Thymus (tissue), 11 donors: ENCODE measurements around the gene PPFIA3. TPM values are rescaled to one million over a fixed set of nuclear protein-coding genes. Genes with fewer than 3 reads are reported as not detected.
"Not testable (repeated sequence)": the region's sequence is repeated elsewhere in the genome, so short reads cannot be mapped to it uniquely, and the experiment has no call there.

ENCODE experiments used
- DNase-seq, 9 donors: peaks; one replicate each; pipeline ENCODE4 v3.0.0-alpha.2; 2013; ENCODE audit warnings: low spot score in 9 of 9, low read depth in 6 of 9, missing footprints in 1 of 9
- H3K27ac ChIP-seq, 2 donors: one replicate each; pipeline ENCODE4 v1.5.1; 2013; ENCODE audit warnings: control low read depth in 1 of 2, low read depth in 1 of 2, low read length in 1 of 2, mild to moderate bottlenecking in 1 of 2, moderate library complexity in 1 of 2
- H3K27me3 ChIP-seq, 2 donors: one replicate each; pipeline ENCODE4 v1.5.1; 2013; ENCODE audit warnings: low read length in 1 of 2; ENCODE audit not compliant: control insufficient read depth in 2 of 2, insufficient read depth in 1 of 2
- H3K36me3 ChIP-seq, 2 donors: one replicate each; pipeline ENCODE4 v1.5.1; 2013; ENCODE audit warnings: low read length in 1 of 2, mild to moderate bottlenecking in 1 of 2, moderate library complexity in 1 of 2; ENCODE audit not compliant: control insufficient read depth in 2 of 2, insufficient read depth in 2 of 2
- H3K4me1 ChIP-seq, 2 donors: one replicate each; pipeline ENCODE4 v1.5.1; 2013; ENCODE audit warnings: low read length in 2 of 2; ENCODE audit not compliant: control insufficient read depth in 2 of 2, insufficient read depth in 2 of 2
- H3K4me3 ChIP-seq, 2 donors: one replicate each; pipeline ENCODE4 v1.5.1; 2013; ENCODE audit warnings: low read length in 2 of 2, control low read depth in 1 of 2, mild to moderate bottlenecking in 1 of 2
- H3K9me3 ChIP-seq, 2 donors: one replicate each; pipeline ENCODE4 v1.5.1; 2013; ENCODE audit warnings: low read length in 1 of 2, mild to moderate bottlenecking in 1 of 2; ENCODE audit not compliant: control insufficient read depth in 2 of 2, insufficient read depth in 1 of 2
- WGBS: extraction: QIAGEN DNeasy Blood & Tissue Kit; methylation state at CpG from one replicate; pipeline ENCODE4 v1.1.7; 2013; 5-methylcytosine and 5-hydroxymethylcytosine counted together
- polyA plus RNA-seq: library from polyadenylated mRNA; stranded (reverse); fragments of 200-250 nt; gene quantifications from one replicate; pipeline ENCODE4 v1.2.3, GENCODE V29; 2013
- total RNA-seq: library from RNA; stranded (reverse); fragments of 120-200 nt; gene quantifications from one replicate; pipeline ENCODE4 v1.2.4, GENCODE V29; 2013
- donor health status: healthy.

Gene PPFIA3
- total and polyA plus RNA-seq, 2 donors: 7.0 to 14.1 TPM

DNA sequence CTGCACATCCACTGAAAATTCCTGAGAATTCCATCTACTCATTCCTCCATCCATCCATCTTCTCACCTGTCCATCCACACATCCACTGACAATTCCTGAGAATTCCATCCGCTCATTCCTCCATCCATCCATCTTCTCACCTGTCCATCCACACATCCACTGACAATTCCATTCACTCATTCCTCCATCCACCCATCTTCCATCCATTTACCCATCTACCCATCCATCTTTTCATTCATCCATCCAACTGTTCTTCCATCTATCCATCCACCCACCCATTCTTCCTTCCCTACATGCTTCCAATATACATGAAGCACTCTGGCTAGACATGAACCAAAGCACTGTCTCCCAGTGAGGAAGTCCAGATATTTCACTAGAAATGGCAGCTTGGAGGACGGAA, 53.9 kb downstream of the PPFIA3 start:
- Histone ChIP-seq H3K27ac (no peak overlapping the region), H3K9me3 (no peaks in the 10 kb centered on the region), H3K36me3 (no peaks in the 10 kb centered on the region), H3K27me3 (peaks cover 0 to under 1% of the 10 kb centered on the region in 2 donors), H3K4me1 (no peaks in the 10 kb centered on the region), H3K4me3 (no peak overlapping the region)
- no peak for DNase-seq
- WGBS: 99% methylated on average over 2 of the region's 2 CpGs

DNA sequence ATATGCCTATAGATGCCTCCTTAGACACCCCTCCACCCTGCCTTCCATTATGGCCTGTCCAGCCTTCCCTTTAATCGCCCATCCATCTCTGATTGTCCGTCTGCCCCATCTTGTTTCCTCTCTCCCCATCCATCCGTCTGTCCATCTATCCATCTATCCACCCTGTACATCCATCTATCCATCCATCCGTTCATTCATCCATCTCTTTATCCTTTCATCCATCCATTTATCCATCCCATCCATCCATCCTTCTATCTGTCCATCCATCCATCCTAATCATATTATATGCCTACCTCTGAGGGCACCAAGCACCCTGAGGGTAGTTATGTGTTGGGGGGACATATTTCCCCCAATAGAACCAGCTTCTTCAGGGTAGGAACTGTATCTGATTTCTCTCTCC, 61.3 kb downstream of the PPFIA3 start:
- Histone ChIP-seq H3K4me3 (no peak overlapping the region), H3K36me3 (no peaks in the 10 kb centered on the region), H3K4me1 (no peaks in the 10 kb centered on the region), H3K9me3 (peaks cover 0 to 14% of the 10 kb centered on the region in 2 donors), H3K27me3 (no peaks in the 10 kb centered on the region), H3K27ac (no peak overlapping the region)
- 94% methylated on average over 4 of the region's 4 CpGs for WGBS
- no peak for DNase-seq

DNA sequence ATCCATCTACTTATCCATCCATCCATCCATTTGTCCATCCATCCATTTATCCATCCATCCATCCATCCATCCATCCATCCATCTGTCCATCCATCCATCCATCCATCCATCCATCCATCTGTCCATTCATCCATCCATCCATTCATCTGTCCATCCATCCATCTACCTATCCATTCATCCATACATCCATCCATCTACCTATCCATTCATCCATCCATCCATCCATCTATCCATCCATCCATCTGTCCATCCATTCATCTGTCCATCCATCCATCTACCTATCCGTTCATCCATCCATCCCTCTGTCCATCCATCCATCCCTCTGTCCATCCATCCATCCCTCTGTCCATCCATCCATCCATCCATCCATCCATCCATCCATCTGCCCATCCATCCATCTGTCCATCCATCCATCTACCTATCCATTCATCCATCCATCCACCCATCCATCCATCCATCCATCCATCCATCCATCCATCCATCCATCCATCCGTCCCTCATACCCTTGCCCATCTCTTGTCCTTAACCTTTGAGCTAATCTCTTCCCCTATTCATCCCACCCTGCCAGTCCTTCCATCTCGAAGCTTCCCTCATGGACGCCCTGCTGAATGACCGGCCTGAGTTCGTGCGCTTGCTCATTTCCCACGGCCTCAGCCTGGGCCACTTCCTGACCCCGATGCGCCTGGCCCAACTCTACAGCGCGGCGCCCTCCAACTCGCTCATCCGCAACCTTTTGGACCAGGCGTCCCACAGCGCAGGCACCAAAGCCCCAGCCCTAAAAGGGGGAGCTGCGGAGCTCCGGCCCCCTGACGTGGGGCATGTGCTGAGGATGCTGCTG, 62.9 kb downstream of the PPFIA3 start:
- H3K27ac ChIP-seq, DNase-seq, H3K4me3 ChIP-seq, H3K4me1 ChIP-seq, H3K27me3 ChIP-seq, H3K36me3 ChIP-seq: not testable (repeated sequence)
- WGBS: 93% methylated on average over 20 of the region's 20 CpGs
- H3K9me3 ChIP-seq: peaks cover 0 to 14% of the 10 kb centered on the region in 2 donors

GRCh38 chr19:49182848-49183375, 63.6 kb downstream of the PPFIA3 start:
- peaks cover 0 to 14% of the 10 kb centered on the region in 2 donors for H3K9me3 ChIP-seq

GRCh38 chr19:49186108-49186507, 66.8 kb downstream of the PPFIA3 start:
- Histone ChIP-seq H3K27ac (no peak overlapping the region), H3K4me1 (no peaks in the 10 kb centered on the region), H3K36me3 (no peaks in the 10 kb centered on the region), H3K9me3 (peaks cover 0 to 27% of the 10 kb centered on the region in 2 donors), H3K27me3 (peaks cover 0 to 5% of the 10 kb centered on the region in 2 donors), H3K4me3 (no peak overlapping the region)
- peak in 1 of 9 donors; percentile 11 for DNase-seq
- 82% methylated on average over 5 of the region's 5 CpGs for WGBS

More at GRCh38 chr19:49182848-49183375, 63.6 kb downstream of the PPFIA3 start:
- H3K27me3 ChIP-seq: no peaks in the 10 kb centered on the region
- no peaks in the 10 kb centered on the region for H3K36me3 ChIP-seq
- H3K4me3 ChIP-seq: no peak overlapping the region
- H3K4me1 ChIP-seq: no peaks in the 10 kb centered on the region
- H3K27ac ChIP-seq: no peak overlapping the region
- DNase-seq: no peak
- 88% methylated on average over 26 of the region's 26 CpGs for WGBS

- WGBS: 94% methylated on average over 21 of the region's 21 CpGs
- H3K36me3 ChIP-seq: no peaks in the 10 kb centered on the region
- H3K27me3 ChIP-seq: peaks cover 0 to 5% of the 10 kb centered on the region in 2 donors
- peaks cover 0 to 13% of the 10 kb centered on the region in 2 donors for H3K9me3 ChIP-seq
- H3K4me3 ChIP-seq: no peak overlapping the region
- H3K4me1 ChIP-seq: no peaks in the 10 kb centered on the region
- DNase-seq: no peak
- no peak overlapping the region for H3K27ac ChIP-seq
These were observed 69.4 kb downstream of the PPFIA3 start for GRCh38 chr19:49188626-49189200.

GRCh38 chr19:49189259-49189658, 69.9 kb downstream of the PPFIA3 start:
- H3K36me3 ChIP-seq: no peaks in the 10 kb centered on the region
- H3K27ac ChIP-seq: no peak overlapping the region
- peaks cover 0 to 5% of the 10 kb centered on the region in 2 donors for H3K27me3 ChIP-seq
- DNase-seq: no peak
- H3K4me3 ChIP-seq: no peak overlapping the region
- H3K9me3 ChIP-seq: peaks cover 0 to 13% of the 10 kb centered on the region in 2 donors
- H3K4me1 ChIP-seq: no peaks in the 10 kb centered on the region
- whole genome bisulfite sequencing: 77% methylated on average over 5 of the region's 5 CpGs

GRCh38 chr19:49190781-49191180, 71.4 kb downstream of the PPFIA3 start:
- peaks cover 0 to 13% of the 10 kb centered on the region in 2 donors for H3K9me3 ChIP-seq
- no peak overlapping the region for H3K27ac ChIP-seq
- H3K4me3 ChIP-seq: no peak overlapping the region
- peaks cover 0 to 5% of the 10 kb centered on the region in 2 donors for H3K27me3 ChIP-seq
- WGBS: 95% methylated on average over 3 of the region's 3 CpGs
- H3K36me3 ChIP-seq: no peaks in the 10 kb centered on the region
- no peaks in the 10 kb centered on the region for H3K4me1 ChIP-seq
- DNase-seq: no peak

GRCh38 chr19:49193822-49194394, 74.6 kb downstream of the PPFIA3 start:
- 97% methylated on average over 6 of the region's 6 CpGs for WGBS
- no peak overlapping the region for H3K4me3 ChIP-seq
- H3K9me3 ChIP-seq: peaks cover 0 to 8% of the 10 kb centered on the region in 2 donors

More at GRCh38 chr19:49193822-49194394, 74.6 kb downstream of the PPFIA3 start:
- Histone ChIP-seq H3K27ac (no peak overlapping the region), H3K36me3 (no peaks in the 10 kb centered on the region), H3K4me1 (no peaks in the 10 kb centered on the region), H3K27me3 (peaks cover 0 to 8% of the 10 kb centered on the region in 2 donors)
- no peak for DNase-seq
